Osteoblast (primary cell): ENCODE measurements around the gene SOX6. TPM values are rescaled to one million over a fixed set of nuclear protein-coding genes. Genes with fewer than 3 reads are reported as not detected.
A peak's percentile ranks its signal among the peaks of the same experiment; 100 is the strongest.

ENCODE experiments used
- DNase-seq: peaks from one replicate; pipeline ENCODE4 v3.0.0; 2011; ENCODE audit warnings: low spot score, mixed read lengths; ENCODE audit not compliant: insufficient read length; ENCODE audit errors: missing footprints
- H2AFZ ChIP-seq: 2 replicates; pipeline ENCODE4 v1.6.0; 2011; ENCODE audit warnings: mild to moderate bottlenecking, low read length
- H3K27ac ChIP-seq: 2 replicates; pipeline ENCODE4 v1.5.1; 2011; ENCODE audit warnings: mild to moderate bottlenecking, low read depth, low read length, moderate library complexity
- H3K27me3 ChIP-seq: 2 replicates; pipeline ENCODE4 v1.6.0; 2012; ENCODE audit warnings: mild to moderate bottlenecking, control low read depth, inconsistent platforms, low read length, moderate library complexity; ENCODE audit not compliant: insufficient read depth
- H3K36me3 ChIP-seq: 2 replicates; pipeline ENCODE4 v1.5.1; 2011; ENCODE audit warnings: mild to moderate bottlenecking, low read length, control low read depth, moderate library complexity; ENCODE audit not compliant: insufficient read depth
- H3K4me1 ChIP-seq: 2 replicates; pipeline ENCODE4 v1.5.1; 2011; ENCODE audit warnings: mild to moderate bottlenecking, low read length, control low read depth, moderate library complexity; ENCODE audit not compliant: insufficient read depth
- H3K4me2 ChIP-seq: 2 replicates; pipeline ENCODE4 v1.6.0; 2011; ENCODE audit warnings: mild to moderate bottlenecking, low read length; ENCODE audit not compliant: insufficient read depth
- H3K4me3 ChIP-seq: fragments of 200-600 bp; sonication (generic); 3 replicates; pipeline ENCODE4 v1.5.1; 2012; ENCODE audit warnings: mild to moderate bottlenecking, low read length, inconsistent platforms; ENCODE audit not compliant: insufficient read depth
- H3K79me2 ChIP-seq: 2 replicates; pipeline ENCODE4 v1.6.0; 2012; ENCODE audit warnings: mild to moderate bottlenecking, low read length, control low read depth, inconsistent platforms; ENCODE audit not compliant: insufficient read depth
- H3K9me3 ChIP-seq: 2 replicates; pipeline ENCODE4 v1.5.1; 2011; ENCODE audit warnings: low read depth, low read length, control low read depth
- H4K20me1 ChIP-seq: 2 replicates; pipeline ENCODE4 v1.6.0; 2012; ENCODE audit warnings: mild to moderate bottlenecking, low read length, control low read depth; ENCODE audit not compliant: insufficient read depth
- total RNA-seq: library from RNA; depleted of rRNA; stranded (reverse); fragments of >200 nt; gene quantifications from 2 replicates; pipeline ENCODE4 v1.2.3, GENCODE V29; 2012
- TF ChIP-seq, protein P1 (sequence below): IDR thresholded peaks from 2 replicates; pipeline ENCODE4 v1.5.1; 2011; ENCODE audit warnings: mild to moderate bottlenecking, low read depth, low read length, moderate library complexity; ENCODE audit errors: extremely low read depth

Gene SOX6
- total RNA-seq, 1 donor: 3.3 TPM

DNA sequence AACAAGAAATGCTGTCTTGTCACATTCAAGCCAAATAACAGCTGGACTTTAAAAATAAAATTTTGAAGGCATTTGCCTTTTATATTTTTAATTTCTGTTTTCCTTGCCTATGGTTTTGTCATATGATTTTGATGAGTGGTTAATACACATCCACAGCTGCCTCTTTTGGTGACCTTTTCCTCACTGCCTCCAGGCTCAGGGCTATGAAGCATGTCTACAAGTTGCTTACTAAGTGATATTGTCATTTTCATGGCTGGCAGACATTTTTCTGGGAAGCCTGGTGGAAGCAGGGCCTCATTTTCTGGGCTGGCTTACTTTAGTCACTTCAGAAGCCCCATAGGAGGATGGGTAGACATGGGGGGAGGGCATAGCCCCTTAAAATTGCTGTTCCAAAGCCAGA is 344.9 kb downstream of the SOX6 start:
- no peaks in the 10 kb centered on the region for H4K20me1 ChIP-seq
- H3K4me2 ChIP-seq: no peak overlapping the region
- peak overlapping the region; percentile 26 for H2AFZ ChIP-seq
- no peaks in the 10 kb centered on the region for H3K27me3 ChIP-seq
- H3K36me3 ChIP-seq: no peaks in the 10 kb centered on the region
- H3K79me2 ChIP-seq: no peaks in the 10 kb centered on the region
- H3K4me3 ChIP-seq: no peak overlapping the region
- H3K9me3 ChIP-seq: no peaks in the 10 kb centered on the region
- TF ChIP-seq, protein P1, sequence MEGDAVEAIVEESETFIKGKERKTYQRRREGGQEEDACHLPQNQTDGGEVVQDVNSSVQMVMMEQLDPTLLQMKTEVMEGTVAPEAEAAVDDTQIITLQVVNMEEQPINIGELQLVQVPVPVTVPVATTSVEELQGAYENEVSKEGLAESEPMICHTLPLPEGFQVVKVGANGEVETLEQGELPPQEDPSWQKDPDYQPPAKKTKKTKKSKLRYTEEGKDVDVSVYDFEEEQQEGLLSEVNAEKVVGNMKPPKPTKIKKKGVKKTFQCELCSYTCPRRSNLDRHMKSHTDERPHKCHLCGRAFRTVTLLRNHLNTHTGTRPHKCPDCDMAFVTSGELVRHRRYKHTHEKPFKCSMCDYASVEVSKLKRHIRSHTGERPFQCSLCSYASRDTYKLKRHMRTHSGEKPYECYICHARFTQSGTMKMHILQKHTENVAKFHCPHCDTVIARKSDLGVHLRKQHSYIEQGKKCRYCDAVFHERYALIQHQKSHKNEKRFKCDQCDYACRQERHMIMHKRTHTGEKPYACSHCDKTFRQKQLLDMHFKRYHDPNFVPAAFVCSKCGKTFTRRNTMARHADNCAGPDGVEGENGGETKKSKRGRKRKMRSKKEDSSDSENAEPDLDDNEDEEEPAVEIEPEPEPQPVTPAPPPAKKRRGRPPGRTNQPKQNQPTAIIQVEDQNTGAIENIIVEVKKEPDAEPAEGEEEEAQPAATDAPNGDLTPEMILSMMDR: no peak
- no peak for DNase-seq
- H3K4me1 ChIP-seq: no peaks in the 10 kb centered on the region
- no peak overlapping the region for H3K27ac ChIP-seq

DNA sequence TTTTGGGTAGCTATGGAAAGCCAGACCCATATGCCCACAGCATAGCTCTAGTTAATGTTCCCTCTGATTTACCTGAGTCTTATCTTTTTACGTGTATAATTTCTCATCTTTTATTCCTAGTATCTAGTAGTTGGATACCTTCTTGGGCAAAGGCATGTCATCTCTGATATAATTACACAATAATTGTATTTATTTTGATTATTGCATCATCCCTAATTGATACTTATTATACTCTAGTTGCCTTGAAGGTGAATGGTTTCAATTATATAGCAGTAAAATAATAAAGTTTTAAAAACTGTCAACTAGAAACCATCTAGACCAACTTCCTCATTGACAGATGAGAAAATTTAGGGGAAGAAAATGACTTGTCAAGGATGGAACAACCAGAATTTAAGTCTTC is 347.3 kb downstream of the SOX6 start:
- H3K27ac ChIP-seq: no peak overlapping the region
- H3K4me2 ChIP-seq: no peak overlapping the region
- H3K79me2 ChIP-seq: no peaks in the 10 kb centered on the region
- no peaks in the 10 kb centered on the region for H3K36me3 ChIP-seq
- H4K20me1 ChIP-seq: no peaks in the 10 kb centered on the region
- no peak for DNase-seq
- no peak overlapping the region for H2AFZ ChIP-seq
- H3K4me3 ChIP-seq: no peak overlapping the region
- no peaks in the 10 kb centered on the region for H3K9me3 ChIP-seq
- no peaks in the 10 kb centered on the region for H3K4me1 ChIP-seq
- TF ChIP-seq, protein P1: no peak
- no peaks in the 10 kb centered on the region for H3K27me3 ChIP-seq

GRCh38 chr11:16007514-16007913 is 348.8 kb downstream of the SOX6 start:
- Histone ChIP-seq H3K27me3 (no peaks in the 10 kb centered on the region), H4K20me1 (no peaks in the 10 kb centered on the region), H2AFZ (no peak overlapping the region), H3K4me3 (no peak overlapping the region), H3K4me2 (no peak overlapping the region), H3K79me2 (no peaks in the 10 kb centered on the region), H3K36me3 (no peaks in the 10 kb centered on the region), H3K27ac (no peak overlapping the region), H3K9me3 (no peaks in the 10 kb centered on the region), H3K4me1 (peaks cover 5% of the 10 kb centered on the region)
- no peak for DNase-seq
- TF ChIP-seq, protein P1: no peak

- no peak for DNase-seq
- no peak overlapping the region for H3K4me2 ChIP-seq
- peaks cover 35% of the 10 kb centered on the region for H3K4me1 ChIP-seq
- H3K4me3 ChIP-seq: no peak overlapping the region
- no peak overlapping the region for H3K27ac ChIP-seq
- no peaks in the 10 kb centered on the region for H3K36me3 ChIP-seq
- H3K27me3 ChIP-seq: no peaks in the 10 kb centered on the region
- no peaks in the 10 kb centered on the region for H3K79me2 ChIP-seq
- no peaks in the 10 kb centered on the region for H4K20me1 ChIP-seq
- H2AFZ ChIP-seq: peak overlapping the region; percentile 48
- TF ChIP-seq, protein P1: no peak
- no peaks in the 10 kb centered on the region for H3K9me3 ChIP-seq
Measured at GRCh38 chr11:16002942-16003341, 353.4 kb downstream of the SOX6 start.
